GM10248 (cell line): Measurements from ENCODE around the gene CCNT1.
"Not testable (repeated sequence)": the region's sequence is repeated elsewhere in the genome, so short reads cannot be mapped to it uniquely, and the experiment has no call there.

Experiments
- CTCF ChIA-PET: fragments of 300-600 bp; sonication (Branson Sonifier 250); formaldehyde crosslinking; extraction: SDS; loops from one replicate; lab custom pipeline; 2021; ENCODE audit warnings: antibody characterized with exemption; lab: Yijun Ruan, JAX
- POLR2A ChIA-PET: fragments of 350-650 bp; sonication (Branson Sonifier 250); formaldehyde crosslinking; extraction: SDS; loops from one replicate; lab custom pipeline; 2020; ENCODE audit warnings: antibody characterized with exemption; lab: Yijun Ruan, JAX
- DNase-seq: peaks from one replicate; pipeline ENCODE4 v3.0.0; 2012; ENCODE audit errors: extremely low spot score
- TF ChIP-seq, protein P1 (sequence below): IDR thresholded peaks from 2 replicates; pipeline ENCODE4 v1.5.1; 2012; ENCODE audit warnings: mild to moderate bottlenecking, low read depth; ENCODE audit errors: extremely low read depth, missing control alignments, control extremely low read depth

Gene CCNT1

DNA sequence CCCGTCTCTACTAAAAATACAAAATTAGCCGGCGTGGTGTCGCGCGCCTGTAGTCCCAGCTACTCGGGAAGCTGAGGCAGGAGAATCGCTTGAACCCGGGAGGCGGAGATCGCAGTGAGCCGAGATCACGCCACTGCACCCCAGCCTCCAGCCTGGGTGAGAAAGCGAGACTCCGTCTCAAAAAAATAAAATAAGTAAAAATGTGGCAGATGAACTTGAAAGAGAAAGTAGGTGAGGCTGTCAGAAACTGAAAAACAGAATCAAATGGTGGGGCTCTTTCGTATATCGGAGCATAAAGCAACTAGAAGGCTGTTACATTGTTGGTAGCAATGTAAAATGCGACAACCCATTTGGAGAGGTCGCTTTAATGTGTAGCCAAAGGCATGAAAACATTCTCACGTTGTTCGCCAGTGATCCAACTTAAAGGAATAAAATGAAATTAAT lies 767 bp upstream of the CCNT1 start:
- DNase-seq, result peak; percentile 47
- TF ChIP-seq, protein P1, sequence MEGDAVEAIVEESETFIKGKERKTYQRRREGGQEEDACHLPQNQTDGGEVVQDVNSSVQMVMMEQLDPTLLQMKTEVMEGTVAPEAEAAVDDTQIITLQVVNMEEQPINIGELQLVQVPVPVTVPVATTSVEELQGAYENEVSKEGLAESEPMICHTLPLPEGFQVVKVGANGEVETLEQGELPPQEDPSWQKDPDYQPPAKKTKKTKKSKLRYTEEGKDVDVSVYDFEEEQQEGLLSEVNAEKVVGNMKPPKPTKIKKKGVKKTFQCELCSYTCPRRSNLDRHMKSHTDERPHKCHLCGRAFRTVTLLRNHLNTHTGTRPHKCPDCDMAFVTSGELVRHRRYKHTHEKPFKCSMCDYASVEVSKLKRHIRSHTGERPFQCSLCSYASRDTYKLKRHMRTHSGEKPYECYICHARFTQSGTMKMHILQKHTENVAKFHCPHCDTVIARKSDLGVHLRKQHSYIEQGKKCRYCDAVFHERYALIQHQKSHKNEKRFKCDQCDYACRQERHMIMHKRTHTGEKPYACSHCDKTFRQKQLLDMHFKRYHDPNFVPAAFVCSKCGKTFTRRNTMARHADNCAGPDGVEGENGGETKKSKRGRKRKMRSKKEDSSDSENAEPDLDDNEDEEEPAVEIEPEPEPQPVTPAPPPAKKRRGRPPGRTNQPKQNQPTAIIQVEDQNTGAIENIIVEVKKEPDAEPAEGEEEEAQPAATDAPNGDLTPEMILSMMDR, result no peak
- ChIA-PET CTCF (interaction anchor here (1.3 to 2.2 kb wide), 2 partner anchors 79 to 98 kb away, joined by 5 to 7 read pairs; no protein-coding TSS in a partner anchor), POLR2A (no interaction called here)

DNA sequence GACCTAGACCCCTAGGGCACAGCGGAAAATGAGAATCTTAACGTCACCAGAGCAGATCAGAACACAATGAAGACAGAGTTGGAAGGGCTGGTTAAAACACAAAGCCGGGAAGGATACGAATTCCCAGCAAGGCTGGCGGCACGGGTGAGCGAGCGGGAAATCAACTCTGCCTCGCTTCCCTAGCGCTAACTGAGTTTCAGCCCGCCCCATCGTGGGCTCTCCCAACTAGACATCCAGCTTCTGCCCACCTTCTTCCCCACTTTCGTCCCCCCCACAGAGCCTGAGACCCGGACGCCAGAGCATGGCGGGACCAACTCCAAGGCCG lies 377 bp downstream of the CCNT1 start:
- no peak for DNase-seq
- TF ChIP-seq, protein P1, result no peak
- CTCF ChIA-PET, result interaction anchor here (1.1 to 1.4 kb wide), 3 partner anchors 10 to 99 kb away, joined by 3 to 6 read pairs (median 4); no protein-coding TSS in a partner anchor
- POLR2A ChIA-PET, result no interaction called here

DNA sequence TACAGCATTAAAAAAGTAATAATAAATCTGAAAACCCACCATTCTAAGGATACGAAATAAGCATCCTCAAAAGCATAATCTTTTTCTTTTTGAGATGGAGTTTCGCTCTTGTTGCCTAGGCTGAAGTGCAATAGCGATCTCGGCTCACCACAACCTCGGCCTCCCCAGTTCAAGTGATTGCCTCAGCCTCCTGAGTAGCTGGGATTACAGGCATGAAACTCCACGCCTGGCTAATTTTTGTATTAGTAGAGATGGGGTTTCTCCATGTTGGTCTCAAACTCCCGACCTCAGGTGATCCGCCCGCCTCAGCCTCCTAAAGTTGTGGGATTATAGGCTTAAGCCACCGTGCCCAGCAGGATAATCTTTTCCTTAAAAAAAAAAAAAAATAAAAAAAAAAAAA lies 4.3 kb downstream of the CCNT1 start:
- ChIA-PET CTCF (no interaction called here), POLR2A (interaction anchor here (0.6 to 0.7 kb wide), 2 partner anchors 10 to 286 kb away, joined by 3 to 5 read pairs; no protein-coding TSS in a partner anchor)
- no peak for DNase-seq
- TF ChIP-seq, protein P1, result no peak

DNA sequence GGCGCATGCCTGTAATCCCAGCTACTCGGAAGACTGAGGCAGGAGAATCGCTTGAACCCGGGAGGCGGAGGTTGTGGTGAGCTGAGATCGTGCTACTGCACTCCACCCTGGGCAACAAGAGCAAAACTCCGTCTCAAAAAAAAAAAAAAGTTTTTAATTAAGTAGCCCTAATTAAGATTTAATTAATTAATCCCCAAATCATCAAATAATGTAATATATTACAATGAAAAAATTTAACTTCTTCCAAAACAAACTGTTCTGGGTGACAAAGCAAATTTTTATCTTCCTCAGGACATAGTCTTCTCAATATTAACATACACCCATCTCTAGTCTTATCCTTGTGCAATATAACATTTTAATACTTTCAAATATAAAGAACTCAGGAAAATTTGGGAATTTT lies 17.7 kb downstream of the CCNT1 start:
- DNase-seq, CTCF ChIA-PET, POLR2A ChIA-PET: not testable (repeated sequence)

DNA sequence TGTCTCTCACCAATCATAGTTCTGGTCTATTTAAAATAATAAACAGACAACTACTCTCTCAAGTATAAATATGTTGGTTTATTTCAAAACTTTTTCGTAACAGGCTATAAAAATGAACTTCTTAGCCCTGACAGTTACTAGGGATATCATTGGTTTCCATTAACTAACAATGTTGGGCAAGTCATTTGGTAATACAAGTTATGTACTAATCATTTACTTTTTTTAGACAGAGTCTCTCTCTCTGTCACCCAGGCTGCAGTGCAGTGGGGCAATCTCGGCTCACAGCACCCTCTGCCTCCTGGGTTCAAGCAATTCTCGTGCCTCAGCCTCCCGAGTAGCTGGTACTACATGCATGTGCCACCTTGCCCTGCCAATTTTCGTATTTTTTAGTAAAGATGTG lies 19.9 kb downstream of the CCNT1 start:
- CTCF ChIA-PET, result interaction anchor here (1.8 kb wide), 1 partner anchor 11 kb away, joined by 8 read pairs; no protein-coding TSS in a partner anchor
- TF ChIP-seq, protein P1, result no peak
- POLR2A ChIA-PET, result interaction anchor here (0.6 to 0.8 kb wide), 2 partner anchors 14 to 25 kb away, joined by 3 to 4 read pairs; partner anchors contain the start of gene KANSL2
- no peak for DNase-seq

DNA sequence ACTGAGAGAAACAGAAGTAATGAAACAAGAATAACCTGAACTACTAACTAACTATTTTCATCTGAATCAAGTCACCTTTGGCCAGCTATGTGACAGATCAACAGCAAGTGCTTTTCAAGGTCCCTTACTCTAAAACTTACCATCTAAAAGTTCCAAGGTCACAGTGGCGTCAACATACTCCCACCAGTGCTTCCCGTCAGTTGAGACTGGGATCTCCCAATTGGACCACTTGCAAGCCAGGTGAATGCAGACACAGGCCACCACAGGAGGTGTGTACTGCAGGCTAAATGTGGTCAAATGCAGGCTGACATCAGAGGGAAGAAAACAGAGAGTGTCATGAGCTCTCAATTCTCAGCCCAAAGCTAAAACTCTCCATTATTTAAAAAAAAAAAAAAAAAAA lies 20.6 kb downstream of the CCNT1 start:
- TF ChIP-seq, protein P1, result no peak
- no peak for DNase-seq
- ChIA-PET POLR2A (no interaction called here), CTCF (interaction anchor here (1.8 kb wide), 1 partner anchor 10 kb away, joined by 8 read pairs; no protein-coding TSS in a partner anchor)

DNA sequence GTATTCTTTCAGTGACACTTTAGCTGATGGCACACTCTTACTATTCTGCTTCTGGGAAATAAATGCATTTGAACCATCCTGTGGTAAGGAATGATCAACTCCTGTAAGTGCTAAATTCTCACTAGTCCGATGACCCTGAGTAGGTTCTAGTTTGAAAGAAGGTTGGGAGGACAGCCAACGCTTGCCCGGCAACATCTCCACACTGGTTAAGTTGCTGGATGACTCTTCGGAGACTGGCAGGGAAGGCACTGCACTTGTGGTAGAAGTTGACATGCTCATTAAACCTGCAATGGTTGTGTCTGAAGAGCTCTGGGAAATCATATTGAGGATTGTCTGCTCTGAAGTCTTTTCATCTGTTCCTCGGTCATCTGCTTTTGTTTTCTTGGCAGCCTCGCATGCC lies 22.5 kb downstream of the CCNT1 start:
- ChIA-PET CTCF (interaction anchor here (1.0 kb wide), 1 partner anchor 12 kb away, joined by 3 read pairs; no protein-coding TSS in a partner anchor), POLR2A (interaction anchor here (1.1 kb wide), 1 partner anchor 11 kb away, joined by 4 read pairs; the partner anchor contains the start of gene KANSL2)
- TF ChIP-seq, protein P1, result no peak
- no peak for DNase-seq
